K562 (cell line): ENCODE data around the gene ACHE. TPM values are rescaled to one million over a fixed set of nuclear protein-coding genes. Genes with fewer than 3 reads are reported as not detected.

Experiments
- BACH1 ChIP-seq: fragments of 200-800 bp; sonication (Bioruptor generic); IDR thresholded peaks from 2 replicates; pipeline ENCODE4 v1.6.1; 2016; ENCODE audit warnings: missing genetic modification characterization, missing compliant biosample characterization
- CREM ChIP-seq: IDR thresholded peaks from 2 replicates; pipeline ENCODE4 v1.6.1; 2014; ENCODE audit warnings: antibody characterized with exemption, low read depth
- GTF2A2 ChIP-seq: IDR thresholded peaks from 2 replicates; pipeline ENCODE4 v1.6.1; 2016; ENCODE audit warnings: mild to moderate bottlenecking, missing genetic modification characterization, missing compliant biosample characterization
- HINFP ChIP-seq: fragments of 450-650 bp; conservative IDR thresholded peaks from 2 replicates; pipeline ENCODE4 v1.6.1; 2016; ENCODE audit warnings: missing genetic modification characterization, low read depth, mild to moderate bottlenecking, control low read depth, missing compliant biosample characterization
- HMG20A ChIP-seq: fragments of 450-650 bp; formaldehyde crosslinking; conservative IDR thresholded peaks from 2 replicates; pipeline ENCODE4 v1.4.0; 2020; ENCODE audit warnings: mild to moderate bottlenecking, mixed read lengths
- KAT2B ChIP-seq: IDR thresholded peaks from one replicate; pipeline ENCODE4 v1.6.1; 2012; ENCODE audit warnings: low read depth, mild to moderate bottlenecking, control low read depth, inconsistent platforms, low read length, moderate library complexity
- LEF1 ChIP-seq: fragments of 450-650 bp; IDR thresholded peaks from 2 replicates; pipeline ENCODE4 v1.6.1; 2016; ENCODE audit warnings: mild to moderate bottlenecking
- MCM5 ChIP-seq: fragments of 450-650 bp; IDR thresholded peaks from 2 replicates; pipeline ENCODE4 v1.6.1; 2016; ENCODE audit warnings: low read depth
- MCM7 ChIP-seq, 2 experiments: fragments of 450-650 bp; IDR thresholded peaks; 2 replicates each; pipeline ENCODE4 v1.6.1; 2016 to 2018
- PCBP1 ChIP-seq: fragments of 200-400 bp; formaldehyde crosslinking; IDR thresholded peaks from 2 replicates; pipeline ENCODE4 v1.6.1; 2018; ENCODE audit warnings: mild to moderate bottlenecking, low read depth, low read length; ENCODE audit not compliant: poor library complexity, severe bottlenecking
- POLR2G ChIP-seq: fragments of 200-400 bp; formaldehyde crosslinking; IDR thresholded peaks from 2 replicates; pipeline ENCODE4 v1.6.1; 2017; ENCODE audit warnings: low read depth, mild to moderate bottlenecking, antibody characterized with exemption, low read length, moderate library complexity
- PRPF4 ChIP-seq: fragments of 200-400 bp; formaldehyde crosslinking; IDR thresholded peaks from one replicate; pipeline ENCODE4 v1.6.1; 2017; ENCODE audit warnings: low read length, low read depth, mild to moderate bottlenecking; ENCODE audit not compliant: insufficient read depth, poor library complexity, severe bottlenecking
- RBM14 ChIP-seq: fragments of 200-400 bp; formaldehyde crosslinking; IDR thresholded peaks from 2 replicates; pipeline ENCODE4 v1.6.1; 2018; ENCODE audit warnings: low read depth, mild to moderate bottlenecking, low read length, moderate library complexity, borderline replicate concordance; ENCODE audit not compliant: insufficient read depth
- SIN3B ChIP-seq: fragments of 450-650 bp; IDR thresholded peaks from 2 replicates; pipeline ENCODE4 v1.6.1; 2017; ENCODE audit warnings: low read depth, mild to moderate bottlenecking, moderate library complexity
- STAT5A ChIP-seq: IDR thresholded peaks from 2 replicates; pipeline ENCODE4 v1.6.1; 2012; ENCODE audit warnings: low read length, inconsistent platforms, borderline replicate concordance
- USF1 ChIP-seq: sonication (generic); formaldehyde crosslinking; IDR thresholded peaks from 2 replicates; pipeline ENCODE4 v1.9.0; 2022; ENCODE audit warnings: mild to moderate bottlenecking, missing genetic modification reagents
- ZBTB9 ChIP-seq: fragments of 450-650 bp; formaldehyde crosslinking; IDR thresholded peaks from 2 replicates; pipeline ENCODE4 v1.4.0; 2020; ENCODE audit warnings: mild to moderate bottlenecking, moderate library complexity
- ZNF282 ChIP-seq: sonication (generic); formaldehyde crosslinking; IDR thresholded peaks from 2 replicates; pipeline ENCODE4 v1.8.1; 2023; ENCODE audit warnings: missing genetic modification reagents
- ZNF431 ChIP-seq: sonication (generic); formaldehyde crosslinking; IDR thresholded peaks from 2 replicates; pipeline ENCODE4 v1.8.0; 2022; ENCODE audit warnings: mild to moderate bottlenecking, missing genetic modification reagents
- ZNF444 ChIP-seq: fragments of 250-450 bp; sonication (Bioruptor Pico); IDR thresholded peaks from 2 replicates; pipeline ENCODE4 v1.4.0; 2020; ENCODE audit warnings: mild to moderate bottlenecking, moderate library complexity
- ZSCAN32 ChIP-seq: fragments of 450-650 bp; formaldehyde crosslinking; IDR thresholded peaks from 2 replicates; pipeline ENCODE4 v1.4.0; 2020; ENCODE audit warnings: mild to moderate bottlenecking, moderate library complexity
- polyA plus RNA-seq, 8 experiments: library from polyadenylated mRNA; depleted of rRNA in 4 of 8; stranded (reverse) in 5 of 8; unstranded in 3 of 8; fragments of >200 nt; fragmentation: Nextera tagmentation in 2 of 8; fragmentation: Illumina TruSeq in 1 of 8; extraction: Ambion mirVana in 2 of 8; extraction: Trizol in 1 of 8; gene quantifications; 2 replicates each; pipeline versions ENCODE4 v1.2.1 to v1.2.3, GENCODE V29; 2011 to 2014; ENCODE audit warnings: inconsistent platforms in 1 of 8, missing spikeins in 1 of 8
- total RNA-seq, 7 experiments: library from RNA; depleted of rRNA in 6 of 7; stranded (reverse); fragments of >200 nt in 6 of 7; fragmentation: Illumina TruSeq in 2 of 7; extraction: Trizol in 2 of 7; gene quantifications; 2 replicates each; pipeline versions ENCODE4 v1.2.1 to v1.2.3, GENCODE V29; 2011 to 2021; ENCODE audit warnings: low replicate concordance in 1 of 7

The ACHE gene
- total and polyA plus RNA-seq, 9 of the 15 experiments (the other 6 are each of a cell fraction or from before 2014, with no cell fraction given), result 0.04 to 8.8 (median 1.9) TPM

DNA sequence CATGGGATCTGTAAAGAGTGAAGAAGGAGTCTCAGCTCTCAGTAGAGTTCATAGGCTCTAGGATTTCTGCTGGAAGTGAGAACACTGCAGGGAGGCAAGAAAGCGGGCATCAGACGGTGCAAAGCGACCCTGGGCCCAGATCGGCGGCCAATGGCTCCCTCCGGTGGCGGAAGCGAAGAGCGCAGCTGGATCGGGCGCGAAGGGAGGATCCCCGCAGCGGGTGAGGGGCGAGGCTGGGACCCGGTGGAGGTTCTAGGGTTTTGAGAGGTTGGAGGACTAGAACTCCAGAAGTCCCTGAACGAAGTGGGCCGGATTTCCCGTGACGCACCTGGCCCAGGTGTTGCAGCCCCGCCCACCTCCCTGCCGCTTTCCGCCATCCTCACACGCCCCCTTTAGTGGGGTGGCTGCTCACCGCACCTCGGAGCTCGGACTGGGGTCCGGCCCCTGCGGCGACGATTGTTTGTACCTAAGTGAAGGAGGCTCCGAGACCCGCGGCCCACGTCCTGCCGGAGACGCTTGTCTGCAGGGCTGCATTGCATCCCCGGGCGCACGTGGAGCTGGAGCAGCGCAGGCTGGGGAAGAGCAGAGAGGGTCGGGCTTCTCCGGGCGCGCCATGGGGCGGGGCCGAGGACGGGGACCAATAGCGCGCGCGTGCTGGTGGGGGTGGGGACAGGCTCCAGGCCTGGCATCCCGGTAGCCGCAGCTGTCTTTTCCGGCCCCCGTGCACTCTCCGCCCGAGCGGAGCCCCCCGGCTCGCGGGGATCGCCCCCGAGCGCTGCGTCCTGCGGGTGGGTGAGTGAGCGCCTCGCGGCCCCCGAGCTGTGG lies 43.4 kb downstream of the ACHE start, which contains the start of gene SLC12A9 (continued):
- TF ChIP-seq PRPF4 (no peak), LEF1 (no peak), ZNF282 (CRISPR knock-in tag) (no peak), HINFP (no peak), KAT2B (no peak), MCM7 (IDR thresholded peaks at IDR 0.05) (no peak), ZNF444 (CRISPR knock-in tag) (no peak), ZNF431 (CRISPR knock-in tag) (0 out of 2 replicates have a peak, but pooled peaks have one; percentile 59), STAT5A (no peak), ZBTB9 (no peak), USF1 (CRISPR knock-in tag) (peak; percentile 69), CREM (peak; percentile 30; the same call in 1 of the 2 replicates), BACH1 (no peak), POLR2G (peak; percentile 84), PCBP1 (peak; percentile 82), RBM14 (no peak), HMG20A (CRISPR knock-in tag) (no peak), SIN3B (peak; percentile 24; the same call in 1 of the 2 replicates), MCM5 (no peak), ZSCAN32 (CRISPR knock-in tag) (no peak), GTF2A2 (no peak)
